ENCODE data around the gene CACNA1D. TPM values are rescaled to one million over a fixed set of nuclear protein-coding genes. Genes with fewer than 3 reads are reported as not detected.
A peak's percentile ranks its signal among the peaks of the same experiment; 100 is the strongest.

Gene CACNA1D
- total and polyA plus RNA-seq, 2 experiments from 2014 or later = 5.2 to 27.8 TPM

DNA sequence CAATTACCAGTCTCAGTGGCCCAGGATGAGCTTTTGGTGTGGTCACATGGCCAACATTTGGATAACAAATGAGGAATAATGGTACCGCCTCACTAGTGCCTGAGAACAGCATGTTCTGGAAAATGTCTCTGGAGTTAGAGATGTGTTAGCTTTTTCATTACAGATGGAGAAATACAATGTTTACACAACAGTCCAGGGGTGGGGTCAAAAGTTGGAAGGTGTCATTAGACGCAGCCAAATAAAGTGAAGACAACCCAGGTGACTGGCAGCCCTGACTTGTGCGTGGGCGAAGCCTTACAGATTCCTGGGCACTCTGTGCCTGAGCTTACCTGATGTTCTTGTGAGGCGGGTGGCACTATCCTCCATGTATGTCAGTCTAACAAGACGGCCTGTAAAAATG, 364.8 kb downstream of the CACNA1D start:
- DNase-seq (ENCODE audit: low spot score) = no peak
- no peaks in the 10 kb centered on the region for H3K4me1 ChIP-seq (ENCODE audit: insufficient read depth)
- no peak overlapping the region for H3K4me3 ChIP-seq
- no peak overlapping the region for H3K4me2 ChIP-seq
- H3K27ac ChIP-seq = no peak overlapping the region
- TF ChIP-seq, protein P1, sequence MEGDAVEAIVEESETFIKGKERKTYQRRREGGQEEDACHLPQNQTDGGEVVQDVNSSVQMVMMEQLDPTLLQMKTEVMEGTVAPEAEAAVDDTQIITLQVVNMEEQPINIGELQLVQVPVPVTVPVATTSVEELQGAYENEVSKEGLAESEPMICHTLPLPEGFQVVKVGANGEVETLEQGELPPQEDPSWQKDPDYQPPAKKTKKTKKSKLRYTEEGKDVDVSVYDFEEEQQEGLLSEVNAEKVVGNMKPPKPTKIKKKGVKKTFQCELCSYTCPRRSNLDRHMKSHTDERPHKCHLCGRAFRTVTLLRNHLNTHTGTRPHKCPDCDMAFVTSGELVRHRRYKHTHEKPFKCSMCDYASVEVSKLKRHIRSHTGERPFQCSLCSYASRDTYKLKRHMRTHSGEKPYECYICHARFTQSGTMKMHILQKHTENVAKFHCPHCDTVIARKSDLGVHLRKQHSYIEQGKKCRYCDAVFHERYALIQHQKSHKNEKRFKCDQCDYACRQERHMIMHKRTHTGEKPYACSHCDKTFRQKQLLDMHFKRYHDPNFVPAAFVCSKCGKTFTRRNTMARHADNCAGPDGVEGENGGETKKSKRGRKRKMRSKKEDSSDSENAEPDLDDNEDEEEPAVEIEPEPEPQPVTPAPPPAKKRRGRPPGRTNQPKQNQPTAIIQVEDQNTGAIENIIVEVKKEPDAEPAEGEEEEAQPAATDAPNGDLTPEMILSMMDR (IDR thresholded peaks at IDR 0.05; ENCODE audit: poor library complexity) = no peak
- TF ChIP-seq EZH2phosphoT487 (IDR thresholded peaks at IDR 0.05; ENCODE audit: low read depth, severe bottlenecking, unreplicated experiment) = no peak
- TF ChIP-seq EZH2 (IDR thresholded peaks at IDR 0.05; ENCODE audit: borderline replicate concordance) = no peak
- no peaks in the 10 kb centered on the region for H3K79me2 ChIP-seq
- no peaks in the 10 kb centered on the region for H4K20me1 ChIP-seq (ENCODE audit: insufficient read depth, poor library complexity, severe bottlenecking)
- H3K36me3 ChIP-seq (replicated peaks; ENCODE audit: insufficient read depth, low read depth) = no peaks in the 10 kb centered on the region
- no peaks in the 10 kb centered on the region for H3K27me3 ChIP-seq
- no peak overlapping the region for H2AFZ ChIP-seq
- WGBS (ENCODE audit: low lambda C conversion rate, missing lambda C conversion rate) = 94% methylated on average over 6 of the region's 6 CpGs
- no peaks in the 10 kb centered on the region for H3K9me2 ChIP-seq (replicated peaks; ENCODE audit: insufficient read depth)
- H3K9me3 ChIP-seq (ENCODE audit: low read depth) = no peaks in the 10 kb centered on the region

DNA sequence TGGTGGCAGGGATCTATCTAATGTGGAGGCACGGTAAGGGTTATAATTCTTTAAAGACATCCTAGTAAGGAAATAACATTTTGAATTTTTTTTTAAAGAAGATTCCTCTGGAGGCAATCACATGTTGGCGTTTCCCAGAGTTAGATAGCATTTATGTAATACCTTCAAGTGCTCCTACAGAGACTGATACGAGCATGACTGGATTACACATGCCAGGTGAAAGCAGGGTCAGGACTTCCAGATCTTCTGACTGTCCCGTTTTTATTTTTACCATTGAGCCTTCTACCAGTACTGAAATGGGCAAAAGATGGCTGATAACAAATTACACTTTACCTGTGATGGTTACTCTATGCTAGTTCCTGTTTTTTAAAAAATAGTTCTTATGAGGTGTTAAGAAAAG, 365.8 kb downstream of the CACNA1D start:
- H3K36me3 ChIP-seq (replicated peaks; ENCODE audit: insufficient read depth, low read depth) = no peaks in the 10 kb centered on the region
- no peak overlapping the region for H3K4me3 ChIP-seq
- no peaks in the 10 kb centered on the region for H3K79me2 ChIP-seq
- no peak overlapping the region for H3K27ac ChIP-seq
- WGBS (ENCODE audit: low lambda C conversion rate, missing lambda C conversion rate) = 92% methylated on average over 4 of the region's 4 CpGs
- no peaks in the 10 kb centered on the region for H3K4me1 ChIP-seq (ENCODE audit: insufficient read depth)
- no peaks in the 10 kb centered on the region for H3K9me2 ChIP-seq (replicated peaks; ENCODE audit: insufficient read depth)
- no peak overlapping the region for H2AFZ ChIP-seq
- DNase-seq (ENCODE audit: low spot score) = no peak
- no peak overlapping the region for H3K4me2 ChIP-seq
- no peaks in the 10 kb centered on the region for H3K9me3 ChIP-seq (ENCODE audit: low read depth)
- H4K20me1 ChIP-seq (ENCODE audit: insufficient read depth, poor library complexity, severe bottlenecking) = no peaks in the 10 kb centered on the region
- no peaks in the 10 kb centered on the region for H3K27me3 ChIP-seq
- TF ChIP-seq EZH2 (IDR thresholded peaks at IDR 0.05; ENCODE audit: borderline replicate concordance) (no peak), EZH2phosphoT487 (IDR thresholded peaks at IDR 0.05; ENCODE audit: low read depth, severe bottlenecking, unreplicated experiment) (no peak)
- TF ChIP-seq, protein P1 (IDR thresholded peaks at IDR 0.05; ENCODE audit: poor library complexity) = no peak

DNA sequence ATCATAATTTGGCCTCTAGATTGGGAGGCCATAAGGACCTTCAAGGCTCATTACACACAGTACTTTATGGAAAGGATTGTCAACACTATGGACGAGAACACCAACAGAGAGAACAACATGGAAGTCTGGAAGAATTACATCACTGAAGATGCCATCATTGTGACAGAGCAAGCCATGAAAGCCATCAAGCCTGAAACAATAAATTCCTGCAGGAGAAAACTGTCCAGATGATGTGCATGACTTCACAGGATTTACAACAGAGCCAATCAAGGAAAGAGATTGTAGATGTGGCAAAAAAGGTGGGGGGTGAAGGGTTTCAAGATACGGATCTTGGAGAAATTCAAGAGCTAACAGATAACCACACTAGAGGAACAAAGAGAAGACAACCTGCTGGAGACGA, 367.8 kb downstream of the CACNA1D start:
- no peak for DNase-seq (ENCODE audit: low spot score)
- Histone ChIP-seq H3K4me2 (no peak overlapping the region), H3K9me3 (ENCODE audit: low read depth) (no peaks in the 10 kb centered on the region), H3K27ac (peak overlapping the region; percentile 67), H3K36me3 (replicated peaks; ENCODE audit: insufficient read depth, low read depth) (no peaks in the 10 kb centered on the region), H3K79me2 (no peaks in the 10 kb centered on the region), H2AFZ (no peak overlapping the region), H3K27me3 (no peaks in the 10 kb centered on the region), H4K20me1 (ENCODE audit: insufficient read depth, poor library complexity, severe bottlenecking) (no peaks in the 10 kb centered on the region), H3K4me1 (ENCODE audit: insufficient read depth) (no peaks in the 10 kb centered on the region), H3K9me2 (replicated peaks; ENCODE audit: insufficient read depth) (no peaks in the 10 kb centered on the region), H3K4me3 (no peak overlapping the region)
- TF ChIP-seq, protein P1 (IDR thresholded peaks at IDR 0.05; ENCODE audit: poor library complexity) = no peak
- no peak for TF ChIP-seq EZH2phosphoT487 (IDR thresholded peaks at IDR 0.05; ENCODE audit: low read depth, severe bottlenecking, unreplicated experiment)
- no peak for TF ChIP-seq EZH2 (IDR thresholded peaks at IDR 0.05; ENCODE audit: borderline replicate concordance)
- WGBS (ENCODE audit: low lambda C conversion rate, missing lambda C conversion rate) = 80% methylated on average over 3 of the region's 3 CpGs

DNA sequence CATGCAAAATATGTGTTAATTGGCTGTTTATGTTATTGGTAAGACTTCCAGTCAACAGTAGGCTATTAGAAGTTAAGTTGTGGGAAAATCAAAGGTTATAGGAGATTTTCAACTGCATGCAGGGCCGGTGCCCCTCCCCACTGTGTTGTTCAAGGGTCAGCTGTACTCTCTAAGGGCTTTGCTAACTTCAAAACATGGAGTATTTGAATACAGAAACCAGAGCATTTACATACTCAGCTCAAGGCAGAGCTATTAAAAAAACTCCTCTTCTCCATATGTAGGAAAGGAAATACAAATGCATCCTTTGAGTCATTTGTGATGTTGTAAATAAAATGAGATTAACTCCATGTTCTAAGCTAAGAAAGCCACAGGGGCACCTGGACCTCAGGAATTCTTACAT, 368.7 kb downstream of the CACNA1D start:
- H3K36me3 ChIP-seq (replicated peaks; ENCODE audit: insufficient read depth, low read depth) = no peaks in the 10 kb centered on the region
- no peak overlapping the region for H3K4me2 ChIP-seq
- WGBS (ENCODE audit: low lambda C conversion rate, missing lambda C conversion rate) = 87% methylated on average over 1 of the region's 1 CpG
- no peak for TF ChIP-seq EZH2phosphoT487 (IDR thresholded peaks at IDR 0.05; ENCODE audit: low read depth, severe bottlenecking, unreplicated experiment)
- TF ChIP-seq, protein P1 (IDR thresholded peaks at IDR 0.05; ENCODE audit: poor library complexity) = no peak
- TF ChIP-seq EZH2 (IDR thresholded peaks at IDR 0.05; ENCODE audit: borderline replicate concordance) = no peak
- H3K27ac ChIP-seq = no peak overlapping the region
- no peaks in the 10 kb centered on the region for H3K4me1 ChIP-seq (ENCODE audit: insufficient read depth)
- DNase-seq (ENCODE audit: low spot score) = no peak
- H4K20me1 ChIP-seq (ENCODE audit: insufficient read depth, poor library complexity, severe bottlenecking) = no peaks in the 10 kb centered on the region
- H3K27me3 ChIP-seq = no peaks in the 10 kb centered on the region
- H3K9me3 ChIP-seq (ENCODE audit: low read depth) = no peaks in the 10 kb centered on the region
- no peaks in the 10 kb centered on the region for H3K79me2 ChIP-seq
- H2AFZ ChIP-seq = no peak overlapping the region
- no peak overlapping the region for H3K4me3 ChIP-seq
- no peaks in the 10 kb centered on the region for H3K9me2 ChIP-seq (replicated peaks; ENCODE audit: insufficient read depth)
